Stomach (tissue), 4 donors: ENCODE data around the gene DYSF.

Experiments used
- EP300 ChIP-seq: sonication (generic); formaldehyde crosslinking; IDR thresholded peaks from one replicate; pipeline ENCODE4 v1.6.1; 2017; ENCODE audit warnings: antibody characterized with exemption
- POLR2A ChIP-seq, 4 donors: fragments of 450-650 bp; IDR thresholded peaks; one replicate each; pipeline ENCODE4 v1.6.1; 2016; ENCODE audit warnings: antibody characterized with exemption in 4 of 4, control low read depth in 2 of 4, mild to moderate bottlenecking in 1 of 4, moderate library complexity in 1 of 4
- POLR2AphosphoS5 ChIP-seq, 3 donors: sonication (generic); formaldehyde crosslinking; IDR thresholded peaks; one replicate each; pipeline ENCODE4 v1.6.1; 2016; ENCODE audit warnings: antibody characterized with exemption in 3 of 3

GRCh38 chr2:71465356-71465755 is 12.0 kb downstream of the DYSF start:
- TF ChIP-seq POLR2AphosphoS5 (IDR thresholded peaks at IDR 0.05), result no peak
- no peak for TF ChIP-seq EP300
- TF ChIP-seq POLR2A (IDR thresholded peaks at IDR 0.05), result no peak
